HEK293 (cell line): ENCODE data around the gene PLXNA2.

Experiments used
- CTCF ChIA-PET: fragments of 350-600 bp; formaldehyde crosslinking; extraction: SDS; loops from one replicate; lab custom pipeline; 2021; ENCODE audit warnings: antibody characterized with exemption; lab: Yijun Ruan, JAX
- POLR2A ChIA-PET: fragments of 300-600 bp; formaldehyde crosslinking; extraction: SDS; loops from one replicate; lab custom pipeline; 2020; ENCODE audit warnings: antibody characterized with exemption, inconsistent platforms; lab: Yijun Ruan, JAX
- H3K27ac ChIP-seq: fragments of 200-500 bp; sonication (Bioruptor generic); 2 replicates; pipeline ENCODE4 v1.5.1; 2014; ENCODE audit warnings: low read depth, low read length, control low read depth, inconsistent platforms; ENCODE audit errors: extremely low read depth
- H3K36me3 ChIP-seq, 2 experiments: fragments of 200-500 bp in 1 of 2; sonication (Bioruptor generic) in 1 of 2; 1 replicate in 1 of 2; 2 replicates in 1 of 2; pipeline ENCODE4 v1.5.1; 2014 to 2017; ENCODE audit warnings: inconsistent platforms in 2 of 2, low read length in 2 of 2; ENCODE audit not compliant: control insufficient read depth in 2 of 2, insufficient read depth in 1 of 2
- H3K4me1 ChIP-seq: fragments of 200-500 bp; sonication (Bioruptor generic); 2 replicates; pipeline ENCODE4 v1.5.1; 2014; ENCODE audit warnings: mild to moderate bottlenecking, low read length, inconsistent platforms; ENCODE audit not compliant: control insufficient read depth, insufficient read depth
- H3K4me3 ChIP-seq: 2 replicates; pipeline ENCODE4 v1.5.1; 2011; ENCODE audit warnings: low read depth, mild to moderate bottlenecking, control low read depth, low read length, moderate library complexity
- H3K9me3 ChIP-seq: fragments of 200-500 bp; sonication (Bioruptor generic); 2 replicates; pipeline ENCODE4 v1.5.1; 2014; ENCODE audit warnings: low read depth, low read length, inconsistent platforms; ENCODE audit not compliant: control insufficient read depth, insufficient read depth
- BCL11A ChIP-seq: fragments of 450-650 bp; formaldehyde crosslinking; IDR thresholded peaks from 2 replicates; pipeline ENCODE4 v1.5.1; 2016; ENCODE audit warnings: low read depth, missing biosample characterization, missing genetic modification characterization
- CTCF ChIP-seq: fragments of 450-650 bp; formaldehyde crosslinking; IDR thresholded peaks from 2 replicates; pipeline ENCODE4 v1.5.1; 2016; ENCODE audit warnings: missing biosample characterization, missing genetic modification characterization
- GLIS2 ChIP-seq: fragments of 450-650 bp; formaldehyde crosslinking; IDR thresholded peaks from 2 replicates; pipeline ENCODE4 v1.5.1; 2016; ENCODE audit warnings: missing biosample characterization, missing genetic modification characterization
- HOXA7 ChIP-seq: sonication (generic); formaldehyde crosslinking; IDR thresholded peaks from 2 replicates; pipeline ENCODE4 v1.8.1; 2022; ENCODE audit warnings: missing genetic modification reagents, borderline replicate concordance
- KLF8 ChIP-seq: fragments of 450-650 bp; formaldehyde crosslinking; IDR thresholded peaks from 2 replicates; pipeline ENCODE4 v1.5.1; 2016; ENCODE audit warnings: missing biosample characterization, missing genetic modification characterization
- TRIM28 ChIP-seq: IDR thresholded peaks from 2 replicates; pipeline ENCODE4 v1.6.1; 2011; ENCODE audit warnings: low read length, control low read depth, borderline replicate concordance
- ZBTB17 ChIP-seq: fragments of 450-650 bp; formaldehyde crosslinking; IDR thresholded peaks from 2 replicates; pipeline ENCODE4 v1.5.1; 2016; ENCODE audit warnings: missing biosample characterization, missing genetic modification characterization
- ZBTB21 ChIP-seq: fragments of 450-650 bp; formaldehyde crosslinking; IDR thresholded peaks from 2 replicates; pipeline ENCODE4 v1.5.1; 2017; ENCODE audit warnings: missing biosample characterization, missing genetic modification characterization
- ZBTB8A ChIP-seq: fragments of 450-650 bp; formaldehyde crosslinking; IDR thresholded peaks from 2 replicates; pipeline ENCODE4 v1.5.1; 2016; ENCODE audit warnings: missing biosample characterization, missing genetic modification characterization
- ZIC2 ChIP-seq: fragments of 450-650 bp; formaldehyde crosslinking; IDR thresholded peaks from 2 replicates; pipeline ENCODE4 v1.5.1; 2016; ENCODE audit warnings: missing biosample characterization, missing genetic modification characterization
- ZNF10 ChIP-seq: fragments of 450-650 bp; formaldehyde crosslinking; IDR thresholded peaks from 2 replicates; pipeline ENCODE4 v1.5.1; 2017; ENCODE audit warnings: missing biosample characterization, missing genetic modification characterization
- ZNF112 ChIP-seq: fragments of 450-650 bp; formaldehyde crosslinking; IDR thresholded peaks from 2 replicates; pipeline ENCODE4 v1.5.0; 2017; ENCODE audit warnings: missing biosample characterization, missing genetic modification characterization
- ZNF354C ChIP-seq: fragments of 450-650 bp; formaldehyde crosslinking; IDR thresholded peaks from 2 replicates; pipeline ENCODE4 v1.5.1; 2016; ENCODE audit warnings: missing biosample characterization, missing genetic modification characterization, low read depth, borderline replicate concordance
- ZNF521 ChIP-seq: fragments of 450-650 bp; formaldehyde crosslinking; IDR thresholded peaks from 2 replicates; pipeline ENCODE4 v1.5.1; 2017; ENCODE audit warnings: missing biosample characterization, mild to moderate bottlenecking, missing genetic modification characterization
- ZNF600 ChIP-seq: fragments of 450-650 bp; formaldehyde crosslinking; IDR thresholded peaks from 2 replicates; pipeline ENCODE4 v1.5.1; 2016; ENCODE audit warnings: missing biosample characterization, missing genetic modification characterization
- ZNF610 ChIP-seq: fragments of 450-650 bp; formaldehyde crosslinking; IDR thresholded peaks from 2 replicates; pipeline ENCODE4 v1.5.1; 2016; ENCODE audit warnings: missing biosample characterization, missing genetic modification characterization, borderline replicate concordance
- ZNF658 ChIP-seq: fragments of 450-650 bp; formaldehyde crosslinking; IDR thresholded peaks from 2 replicates; pipeline ENCODE4; 2016; ENCODE audit warnings: missing biosample characterization, missing genetic modification characterization
- ZNF660 ChIP-seq: fragments of 450-650 bp; IDR thresholded peaks from 2 replicates; pipeline ENCODE4 v1.5.1; 2018; ENCODE audit warnings: missing biosample characterization, mild to moderate bottlenecking, missing genetic modification characterization
- ZNF692 ChIP-seq: fragments of 450-650 bp; formaldehyde crosslinking; IDR thresholded peaks from 2 replicates; pipeline ENCODE4 v1.5.1; 2016; ENCODE audit warnings: missing biosample characterization, missing genetic modification characterization
- ZNF792 ChIP-seq: fragments of 450-650 bp; formaldehyde crosslinking; IDR thresholded peaks from 2 replicates; pipeline ENCODE4 v1.5.1; 2016; ENCODE audit warnings: missing biosample characterization, missing genetic modification characterization
- ZNF837 ChIP-seq: fragments of 450-650 bp; formaldehyde crosslinking; IDR thresholded peaks from 2 replicates; pipeline ENCODE4 v1.5.1; 2016; ENCODE audit warnings: missing biosample characterization, missing genetic modification characterization
- ZSCAN4 ChIP-seq: fragments of 450-650 bp; formaldehyde crosslinking; IDR thresholded peaks from 2 replicates; pipeline ENCODE4 v1.5.1; 2017; ENCODE audit warnings: missing biosample characterization, missing genetic modification characterization
- TF ChIP-seq, protein P1 (sequence below): fragments of 450-650 bp; formaldehyde crosslinking; IDR thresholded peaks from 2 replicates; pipeline ENCODE4 v1.5.1; 2016; ENCODE audit warnings: missing biosample characterization, missing genetic modification characterization
- TF ChIP-seq, protein P2 (sequence below): fragments of 450-650 bp; formaldehyde crosslinking; IDR thresholded peaks from 2 replicates; pipeline ENCODE4 v1.5.1; 2016; ENCODE audit warnings: missing biosample characterization, missing genetic modification characterization

Gene PLXNA2

GRCh38 chr1:208245185-208245705 is 1.1 kb upstream of the PLXNA2 start (continued):
- TF ChIP-seq, protein P1, sequence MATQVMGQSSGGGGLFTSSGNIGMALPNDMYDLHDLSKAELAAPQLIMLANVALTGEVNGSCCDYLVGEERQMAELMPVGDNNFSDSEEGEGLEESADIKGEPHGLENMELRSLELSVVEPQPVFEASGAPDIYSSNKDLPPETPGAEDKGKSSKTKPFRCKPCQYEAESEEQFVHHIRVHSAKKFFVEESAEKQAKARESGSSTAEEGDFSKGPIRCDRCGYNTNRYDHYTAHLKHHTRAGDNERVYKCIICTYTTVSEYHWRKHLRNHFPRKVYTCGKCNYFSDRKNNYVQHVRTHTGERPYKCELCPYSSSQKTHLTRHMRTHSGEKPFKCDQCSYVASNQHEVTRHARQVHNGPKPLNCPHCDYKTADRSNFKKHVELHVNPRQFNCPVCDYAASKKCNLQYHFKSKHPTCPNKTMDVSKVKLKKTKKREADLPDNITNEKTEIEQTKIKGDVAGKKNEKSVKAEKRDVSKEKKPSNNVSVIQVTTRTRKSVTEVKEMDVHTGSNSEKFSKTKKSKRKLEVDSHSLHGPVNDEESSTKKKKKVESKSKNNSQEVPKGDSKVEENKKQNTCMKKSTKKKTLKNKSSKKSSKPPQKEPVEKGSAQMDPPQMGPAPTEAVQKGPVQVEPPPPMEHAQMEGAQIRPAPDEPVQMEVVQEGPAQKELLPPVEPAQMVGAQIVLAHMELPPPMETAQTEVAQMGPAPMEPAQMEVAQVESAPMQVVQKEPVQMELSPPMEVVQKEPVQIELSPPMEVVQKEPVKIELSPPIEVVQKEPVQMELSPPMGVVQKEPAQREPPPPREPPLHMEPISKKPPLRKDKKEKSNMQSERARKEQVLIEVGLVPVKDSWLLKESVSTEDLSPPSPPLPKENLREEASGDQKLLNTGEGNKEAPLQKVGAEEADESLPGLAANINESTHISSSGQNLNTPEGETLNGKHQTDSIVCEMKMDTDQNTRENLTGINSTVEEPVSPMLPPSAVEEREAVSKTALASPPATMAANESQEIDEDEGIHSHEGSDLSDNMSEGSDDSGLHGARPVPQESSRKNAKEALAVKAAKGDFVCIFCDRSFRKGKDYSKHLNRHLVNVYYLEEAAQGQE (tag by site-specific recombination) = peak; percentile 52; the same call in 1 of the 2 replicates
- TF ChIP-seq ZNF837 (tag by site-specific recombination) (no peak), ZIC2 (tag by site-specific recombination) (no peak), ZBTB21 (0 out of 2 replicates have a peak, but pooled peaks have one; percentile 20), ZNF692 (peak; percentile 25; the same call in 1 of the 2 replicates), ZNF600 (tag by site-specific recombination) (peak; percentile 90), ZBTB17 (tag by site-specific recombination) (peak; percentile 85), ZSCAN4 (tag by site-specific recombination) (peak; percentile 33; the same call in 1 of the 2 replicates), HOXA7 (no peak), ZNF792 (no peak)
- TF ChIP-seq, protein P2, sequence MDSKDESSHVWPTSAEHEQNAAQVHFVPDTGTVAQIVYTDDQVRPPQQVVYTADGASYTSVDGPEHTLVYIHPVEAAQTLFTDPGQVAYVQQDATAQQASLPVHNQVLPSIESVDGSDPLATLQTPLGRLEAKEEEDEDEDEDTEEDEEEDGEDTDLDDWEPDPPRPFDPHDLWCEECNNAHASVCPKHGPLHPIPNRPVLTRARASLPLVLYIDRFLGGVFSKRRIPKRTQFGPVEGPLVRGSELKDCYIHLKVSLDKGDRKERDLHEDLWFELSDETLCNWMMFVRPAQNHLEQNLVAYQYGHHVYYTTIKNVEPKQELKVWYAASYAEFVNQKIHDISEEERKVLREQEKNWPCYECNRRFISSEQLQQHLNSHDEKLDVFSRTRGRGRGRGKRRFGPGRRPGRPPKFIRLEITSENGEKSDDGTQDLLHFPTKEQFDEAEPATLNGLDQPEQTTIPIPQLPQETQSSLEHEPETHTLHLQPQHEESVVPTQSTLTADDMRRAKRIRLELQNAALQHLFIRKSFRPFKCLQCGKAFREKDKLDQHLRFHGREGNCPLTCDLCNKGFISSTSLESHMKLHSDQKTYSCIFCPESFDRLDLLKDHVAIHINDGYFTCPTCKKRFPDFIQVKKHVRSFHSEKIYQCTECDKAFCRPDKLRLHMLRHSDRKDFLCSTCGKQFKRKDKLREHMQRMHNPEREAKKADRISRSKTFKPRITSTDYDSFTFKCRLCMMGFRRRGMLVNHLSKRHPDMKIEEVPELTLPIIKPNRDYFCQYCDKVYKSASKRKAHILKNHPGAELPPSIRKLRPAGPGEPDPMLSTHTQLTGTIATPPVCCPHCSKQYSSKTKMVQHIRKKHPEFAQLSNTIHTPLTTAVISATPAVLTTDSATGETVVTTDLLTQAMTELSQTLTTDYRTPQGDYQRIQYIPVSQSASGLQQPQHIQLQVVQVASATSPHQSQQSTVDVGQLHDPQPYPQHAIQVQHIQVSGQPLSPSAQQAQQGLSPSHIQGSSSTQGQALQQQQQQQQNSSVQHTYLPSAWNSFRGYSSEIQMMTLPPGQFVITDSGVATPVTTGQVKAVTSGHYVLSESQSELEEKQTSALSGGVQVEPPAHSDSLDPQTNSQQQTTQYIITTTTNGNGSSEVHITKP = peak; percentile 94

DNA sequence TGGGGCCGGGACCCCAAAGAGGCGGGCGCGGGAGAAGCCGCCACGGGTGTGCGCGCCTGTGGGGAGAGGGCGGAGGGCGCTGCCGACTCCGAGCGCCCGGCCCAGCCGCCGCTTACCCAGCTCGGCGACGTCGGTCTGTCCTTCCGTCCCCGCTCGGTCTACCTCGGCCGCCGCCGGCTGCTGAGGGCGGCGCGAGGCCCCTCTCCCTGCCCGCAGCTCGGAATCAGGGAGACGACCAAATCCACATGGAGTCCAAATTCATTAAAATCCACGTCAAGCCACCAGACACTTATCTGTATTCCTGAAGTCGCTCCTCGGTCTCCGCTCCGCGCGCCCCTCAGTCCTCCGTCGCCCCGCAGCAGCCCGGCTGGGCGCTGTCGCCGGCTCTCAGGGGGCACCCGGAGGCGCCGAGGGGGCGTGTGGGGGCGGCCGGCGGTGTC is 637 bp downstream of the PLXNA2 start:
- Histone ChIP-seq H3K9me3 (no peaks in the 10 kb centered on the region), H3K36me3 (no peaks in the 10 kb centered on the region), H3K4me1 (no peaks in the 10 kb centered on the region; the same call in 1 of the 2 replicates), H3K4me3 (peak overlapping the region; percentile 82), H3K27ac (peak overlapping the region; percentile 70; the same call in 1 of the 2 replicates)
- ChIA-PET POLR2A (interaction anchor here (0.5 to 2.5 kb wide), 6 partner anchors 9 to 342 kb away, joined by 3 to 24 read pairs (median 4); no protein-coding TSS in a partner anchor), CTCF (interaction anchor here (0.7 to 14.9 kb wide), 17 partner anchors 11 to 959 kb away, joined by 3 to 175 read pairs (median 4); no protein-coding TSS in a partner anchor)
- TF ChIP-seq KLF8 (tag by site-specific recombination) (no peak), GLIS2 (tag by site-specific recombination) (peak; percentile 55), ZNF112 (tag by site-specific recombination) (no peak), CTCF (tag by site-specific recombination) (no peak), BCL11A (no peak), ZBTB8A (tag by site-specific recombination) (peak; percentile 87), ZNF354C (tag by site-specific recombination) (no peak), ZNF658 (tag by site-specific recombination) (no peak), ZNF10 (no peak), ZNF660 (tag by site-specific recombination) (no peak), TRIM28 (no peak), ZNF610 (tag by site-specific recombination) (no peak), ZNF521 (no peak)
